Stimulated activated CD8-positive, alpha-beta memory T cell treated with anti-CD3 and anti-CD28 coated beads, Interleukin-2, amount 100 ng/mL, for 48 hours (primary cell): ENCODE data around the gene GJB5.
A peak's percentile ranks its signal among the peaks of the same experiment; 100 is the strongest.
"Not testable (repeated sequence)": the region's sequence is repeated elsewhere in the genome, so short reads cannot be mapped to it uniquely, and the experiment has no call there.

ENCODE experiments used
- DNase-seq, 2 donors: peaks; one replicate each; pipeline ENCODE4 v3.0.0-alpha.2; 2020; ENCODE audit warnings: low read depth in 2 of 2

GJB5 gene

GRCh38 chr1:34754964-34755637 lies at the start of gene GJB5:
Gene GJB5, plus strand, starts transcription at chr1:34755047. Its CDS starts 2,284 bp downstream, at chr1:34757331.
- DNase-seq, result no peak

GRCh38 chr1:34705077-34705476 lies 49.8 kb upstream of the GJB5 start:
- no peak for DNase-seq

GRCh38 chr1:34708106-34708505 lies 46.7 kb upstream of the GJB5 start:
- no peak for DNase-seq

GRCh38 chr1:34709547-34709946 lies 45.3 kb upstream of the GJB5 start:
- no peak for DNase-seq

GRCh38 chr1:34710812-34711211 lies 44.0 kb upstream of the GJB5 start:
- no peak for DNase-seq

GRCh38 chr1:34711485-34711884 lies 43.4 kb upstream of the GJB5 start:
- no peak for DNase-seq

- DNase-seq, result no peak
Measured at GRCh38 chr1:34712007-34712688, 42.7 kb upstream of the GJB5 start.

GRCh38 chr1:34713443-34713842 lies 41.4 kb upstream of the GJB5 start:
- no peak for DNase-seq

GRCh38 chr1:34714386-34714785 lies 40.5 kb upstream of the GJB5 start:
- no peak for DNase-seq

GRCh38 chr1:34715139-34715538 lies 39.7 kb upstream of the GJB5 start:
- DNase-seq, result no peak

- no peak for DNase-seq
Measured at GRCh38 chr1:34721241-34721640, 33.6 kb upstream of the GJB5 start.

- DNase-seq, result no peak
Measured at GRCh38 chr1:34721646-34722355, 33.0 kb upstream of the GJB5 start.

- no peak for DNase-seq
Measured at GRCh38 chr1:34726861-34727260, 28.0 kb upstream of the GJB5 start.

- DNase-seq, result no peak
Measured at GRCh38 chr1:34730485-34730884, 24.4 kb upstream of the GJB5 start.

GRCh38 chr1:34732831-34733230 lies 22.0 kb upstream of the GJB5 start:
- DNase-seq, result not testable (repeated sequence)

- no peak for DNase-seq
Measured at GRCh38 chr1:34736692-34737091, 18.2 kb upstream of the GJB5 start.

GRCh38 chr1:34737236-34737635 lies 17.6 kb upstream of the GJB5 start:
- not testable (repeated sequence) for DNase-seq

GRCh38 chr1:34739613-34740012 lies 15.2 kb upstream of the GJB5 start:
- DNase-seq, result no peak

- DNase-seq, result no peak
Measured at GRCh38 chr1:34740161-34740868, 14.5 kb upstream of the GJB5 start.

- DNase-seq, result peak; percentile 71 to 77
Measured at GRCh38 chr1:34742667-34743270, 12.1 kb upstream of the GJB5 start.

GRCh38 chr1:34743775-34744174 lies 11.1 kb upstream of the GJB5 start:
- DNase-seq, result no peak

- no peak for DNase-seq
Measured at GRCh38 chr1:34744851-34745250, 10.0 kb upstream of the GJB5 start.
